ENCODE results near the gene TRMT11. TPM values are rescaled to one million over a fixed set of nuclear protein-coding genes. Genes with fewer than 3 reads are reported as not detected.

TRMT11 gene
- total and polyA plus RNA-seq, 8 donors: 7.0 to 124 (median 49.9) TPM

DNA sequence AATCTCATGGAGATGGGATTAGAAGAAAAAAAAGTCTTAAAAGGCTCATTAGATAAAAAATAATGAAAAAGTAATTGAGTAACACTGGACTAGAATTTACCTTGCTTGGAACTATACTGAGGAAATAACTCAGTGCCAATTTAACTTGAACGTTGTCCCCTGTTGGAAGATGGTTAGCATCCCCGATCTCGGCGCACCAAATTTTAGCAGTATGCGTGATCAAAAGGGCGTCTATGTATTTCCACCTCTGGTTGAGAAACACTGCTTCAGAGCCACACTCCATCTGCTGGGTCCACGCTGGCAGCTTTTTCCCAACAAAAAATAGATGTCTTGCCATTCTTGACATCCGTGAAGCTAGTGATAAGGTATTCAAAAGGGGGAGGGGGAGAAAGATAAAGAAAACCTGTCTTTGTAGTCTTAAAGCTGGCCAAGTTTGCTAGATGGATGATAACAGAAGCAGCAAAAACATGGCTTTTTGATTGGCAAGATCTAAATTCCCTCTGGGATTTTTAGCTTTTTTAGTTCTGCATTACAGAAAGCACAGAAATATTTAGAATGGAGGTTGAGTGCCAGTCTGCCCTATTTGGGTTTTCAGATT is 23.3 kb upstream of the TRMT11 start:
- no peaks in the 10 kb centered on the region for H3K27me3 ChIP-seq
- peaks cover 17 to 36% (median 28%) of the 10 kb centered on the region in 4 donors for H3K4me1 ChIP-seq
- WGBS, 5 donors: 73 to 88% (median 79%) methylated on average over 8 of the region's 8 CpGs
- H3K36me3 ChIP-seq: peaks cover 0 to 18% (median 10%) of the 10 kb centered on the region in 4 donors
- intact Hi-C loops (cut with DNase I; ENCODE audit: low total_unique reads): no loop called here
- no peak for DNase-seq
- TF ChIP-seq, protein P1, sequence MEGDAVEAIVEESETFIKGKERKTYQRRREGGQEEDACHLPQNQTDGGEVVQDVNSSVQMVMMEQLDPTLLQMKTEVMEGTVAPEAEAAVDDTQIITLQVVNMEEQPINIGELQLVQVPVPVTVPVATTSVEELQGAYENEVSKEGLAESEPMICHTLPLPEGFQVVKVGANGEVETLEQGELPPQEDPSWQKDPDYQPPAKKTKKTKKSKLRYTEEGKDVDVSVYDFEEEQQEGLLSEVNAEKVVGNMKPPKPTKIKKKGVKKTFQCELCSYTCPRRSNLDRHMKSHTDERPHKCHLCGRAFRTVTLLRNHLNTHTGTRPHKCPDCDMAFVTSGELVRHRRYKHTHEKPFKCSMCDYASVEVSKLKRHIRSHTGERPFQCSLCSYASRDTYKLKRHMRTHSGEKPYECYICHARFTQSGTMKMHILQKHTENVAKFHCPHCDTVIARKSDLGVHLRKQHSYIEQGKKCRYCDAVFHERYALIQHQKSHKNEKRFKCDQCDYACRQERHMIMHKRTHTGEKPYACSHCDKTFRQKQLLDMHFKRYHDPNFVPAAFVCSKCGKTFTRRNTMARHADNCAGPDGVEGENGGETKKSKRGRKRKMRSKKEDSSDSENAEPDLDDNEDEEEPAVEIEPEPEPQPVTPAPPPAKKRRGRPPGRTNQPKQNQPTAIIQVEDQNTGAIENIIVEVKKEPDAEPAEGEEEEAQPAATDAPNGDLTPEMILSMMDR (IDR thresholded peaks at IDR 0.05): no peak
- no peak for TF ChIP-seq POLR2AphosphoS5 (IDR thresholded peaks at IDR 0.05)
- TF ChIP-seq EP300 (IDR thresholded peaks at IDR 0.05): no peak
- no peak for TF ChIP-seq POLR2A (IDR thresholded peaks at IDR 0.05)
- no peaks in the 10 kb centered on the region for H3K9me3 ChIP-seq
- no peak overlapping the region for H3K4me3 ChIP-seq
- H3K27ac ChIP-seq: no peak overlapping the region

DNA sequence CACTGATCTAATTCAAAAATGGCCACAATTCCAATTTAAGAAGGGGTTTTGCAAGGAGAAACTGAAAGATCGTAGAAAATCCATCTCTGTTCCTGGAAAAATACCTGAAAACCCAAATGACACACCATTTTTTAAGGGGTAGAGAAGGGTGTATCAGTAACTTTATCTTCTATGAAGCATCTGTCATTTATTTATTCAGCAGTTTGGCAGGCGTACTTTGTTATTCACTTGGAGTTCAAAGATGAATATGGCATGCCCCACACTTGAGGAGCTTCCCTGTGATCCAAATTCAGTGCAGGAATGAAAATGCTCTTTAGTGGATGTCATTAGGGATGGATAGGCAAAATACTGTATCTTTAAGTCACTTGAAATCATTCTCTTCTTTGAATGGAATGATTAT is 22.5 kb upstream of the TRMT11 start:
- Histone ChIP-seq H3K4me1 (peaks cover 10 to 28% (median 20%) of the 10 kb centered on the region in 4 donors), H3K36me3 (peaks cover 0 to 24% (median 15%) of the 10 kb centered on the region in 4 donors), H3K9me3 (no peaks in the 10 kb centered on the region), H3K4me3 (no peak overlapping the region), H3K27me3 (no peaks in the 10 kb centered on the region), H3K27ac (no peak overlapping the region)
- TF ChIP-seq POLR2AphosphoS5 (IDR thresholded peaks at IDR 0.05): no peak
- TF ChIP-seq EP300 (IDR thresholded peaks at IDR 0.05): no peak
- no peak for TF ChIP-seq POLR2A (IDR thresholded peaks at IDR 0.05)
- TF ChIP-seq, protein P1 (IDR thresholded peaks at IDR 0.05): no peak
- no peak for DNase-seq
- intact Hi-C loops (cut with DNase I; ENCODE audit: low total_unique reads): no loop called here
- 74 to 87% (median 81%) methylated on average over 2 of the region's 2 CpGs for WGBS, 5 donors

DNA sequence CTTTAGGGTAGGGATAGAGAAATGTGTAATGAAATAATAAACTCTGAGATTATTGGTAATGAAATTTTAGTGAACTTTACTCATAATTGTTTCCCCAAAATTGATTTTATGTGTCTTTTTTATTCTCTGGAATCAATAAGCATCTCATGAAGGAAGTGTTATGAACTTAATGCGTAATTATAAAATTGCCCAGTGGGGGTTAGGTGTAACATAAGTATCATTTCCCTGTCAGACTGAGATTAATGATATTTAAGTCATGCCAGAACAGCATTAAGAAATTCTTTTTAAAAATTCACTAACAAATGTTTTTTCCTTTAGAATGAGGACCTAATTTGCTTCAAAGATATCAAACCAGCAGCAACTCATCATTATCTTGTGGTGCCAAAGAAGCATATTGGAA is 19.8 kb upstream of the TRMT11 start:
- peaks cover 0 to 13% (median 4%) of the 10 kb centered on the region in 4 donors for H3K4me1 ChIP-seq
- no peak for DNase-seq
- no peak overlapping the region for H3K27ac ChIP-seq
- no peaks in the 10 kb centered on the region for H3K27me3 ChIP-seq
- TF ChIP-seq POLR2AphosphoS5 (IDR thresholded peaks at IDR 0.05): no peak
- TF ChIP-seq, protein P1 (IDR thresholded peaks at IDR 0.05): no peak
- TF ChIP-seq POLR2A (IDR thresholded peaks at IDR 0.05): no peak
- peaks cover 0 to 19% (median 15%) of the 10 kb centered on the region in 4 donors for H3K36me3 ChIP-seq
- 92 to 97% (median 95%) methylated on average over 1 of the region's 1 CpG for WGBS, 5 donors
- no peak overlapping the region for H3K4me3 ChIP-seq
- intact Hi-C loops (cut with DNase I; ENCODE audit: low total_unique reads): no loop called here
- H3K9me3 ChIP-seq: no peaks in the 10 kb centered on the region

DNA sequence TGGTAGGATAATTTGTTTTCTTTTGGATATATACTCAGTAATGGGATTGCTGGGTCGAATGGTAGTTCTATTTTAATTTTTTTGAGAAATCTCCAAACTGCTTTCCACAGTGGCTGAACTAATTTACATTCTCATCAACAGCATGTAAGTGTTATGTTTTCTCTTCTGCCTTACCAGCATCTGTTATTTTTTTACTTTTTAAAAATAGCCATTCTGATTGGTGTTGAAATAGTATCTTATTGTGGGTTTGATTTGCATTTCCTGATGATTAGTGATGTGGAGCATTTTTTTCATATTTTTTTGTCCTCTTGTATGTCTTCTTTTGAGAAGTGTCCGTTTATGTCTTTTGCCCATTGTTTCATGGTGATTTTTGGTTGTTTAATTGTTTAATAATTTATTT is 17.8 kb upstream of the TRMT11 start:
- DNase-seq: no peak
- 74 to 89% (median 83%) methylated on average over 2 of the region's 2 CpGs for WGBS, 5 donors
- H3K27ac ChIP-seq: no peak overlapping the region
- no peak overlapping the region for H3K4me3 ChIP-seq
- H3K27me3 ChIP-seq: no peaks in the 10 kb centered on the region
- H3K9me3 ChIP-seq: no peaks in the 10 kb centered on the region
- intact Hi-C loops (cut with DNase I; ENCODE audit: low total_unique reads): no loop called here
- H3K36me3 ChIP-seq: peaks cover 0 to 30% (median 22%) of the 10 kb centered on the region in 4 donors
- TF ChIP-seq POLR2AphosphoS5 (IDR thresholded peaks at IDR 0.05): no peak
- no peak for TF ChIP-seq EP300 (IDR thresholded peaks at IDR 0.05)
- no peak for TF ChIP-seq POLR2A (IDR thresholded peaks at IDR 0.05)
- TF ChIP-seq, protein P1 (IDR thresholded peaks at IDR 0.05): no peak
- peaks cover 0 to 9% (median 0%) of the 10 kb centered on the region in 4 donors for H3K4me1 ChIP-seq
